GM12878 (cell line): Measurements from ENCODE around the gene COTL1. TPM values are rescaled to one million over a fixed set of nuclear protein-coding genes. Genes with fewer than 3 reads are reported as not detected.
A peak's percentile ranks its signal among the peaks of the same experiment; 100 is the strongest.

Experiments used
- BCL11A ChIP-seq: IDR thresholded peaks from 2 replicates; pipeline ENCODE4 v1.6.1; 2011; ENCODE audit warnings: low read depth, low read length
- FOXM1 ChIP-seq: IDR thresholded peaks from 2 replicates; pipeline ENCODE4 v1.6.1; 2012; ENCODE audit warnings: low read depth, mild to moderate bottlenecking, inconsistent platforms, low read length, moderate library complexity
- HDAC6 ChIP-seq: fragments of 200-600 bp; sonication (generic); IDR thresholded peaks from one replicate; pipeline ENCODE4 v1.8.0; 2017; ENCODE audit warnings: antibody characterized with exemption; ENCODE audit not compliant: unreplicated experiment
- IKZF1 ChIP-seq: fragments of 450-650 bp; conservative IDR thresholded peaks from 2 replicates; pipeline ENCODE4 v1.6.1; 2017; ENCODE audit warnings: antibody characterized with exemption, mild to moderate bottlenecking
- IKZF2 ChIP-seq, 2 experiments: fragments of 450-650 bp; IDR thresholded peaks; 2 replicates each; pipeline ENCODE4 v1.6.1; 2017; ENCODE audit warnings: mild to moderate bottlenecking in 2 of 2, moderate library complexity in 2 of 2
- KDM1A ChIP-seq: fragments of 200-600 bp; sonication (generic); IDR thresholded peaks from 2 replicates; pipeline ENCODE4 v1.6.1; 2016; ENCODE audit warnings: borderline replicate concordance
- MXI1 ChIP-seq: fragments of 150-350 bp; IDR thresholded peaks from 2 replicates; pipeline ENCODE4 v1.6.1; 2011; ENCODE audit warnings: low read depth, mild to moderate bottlenecking, inconsistent platforms, low read length, improper control_type of control experiment
- NRF1 ChIP-seq: conservative IDR thresholded peaks from 2 replicates; pipeline ENCODE4 v1.6.1; 2011; ENCODE audit warnings: mild to moderate bottlenecking, low read depth, low read length, improper control_type of control experiment
- POU2F2 ChIP-seq: IDR thresholded peaks from 3 replicates; pipeline ENCODE4 v1.6.1; 2011; ENCODE audit warnings: low read depth, mild to moderate bottlenecking, low read length, borderline replicate concordance
- REST ChIP-seq: IDR thresholded peaks from 2 replicates; pipeline ENCODE4 v1.6.1; 2012; ENCODE audit warnings: mild to moderate bottlenecking, low read depth, low read length
- SMAD5 ChIP-seq: IDR thresholded peaks from 2 replicates; pipeline ENCODE4 v1.6.1; 2016; ENCODE audit warnings: antibody characterized with exemption, low read depth
- SREBF1 ChIP-seq: IDR thresholded peaks from 2 replicates; pipeline ENCODE4 v1.6.1; 2012; ENCODE audit warnings: mild to moderate bottlenecking, low read length
- SRF ChIP-seq, 2 experiments: IDR thresholded peaks; 2 replicates each; pipeline ENCODE4 v1.6.1; 2011; ENCODE audit warnings: low read depth in 2 of 2, low read length in 2 of 2, mild to moderate bottlenecking in 1 of 2, moderate library complexity in 1 of 2
- SUPT20H ChIP-seq: IDR thresholded peaks from 2 replicates; pipeline ENCODE4 v1.6.1; 2011; ENCODE audit warnings: low read depth, mild to moderate bottlenecking, low read length, moderate library complexity, borderline replicate concordance; ENCODE audit not compliant: control insufficient read depth
- TARDBP ChIP-seq: IDR thresholded peaks from 2 replicates; pipeline ENCODE4 v1.6.1; 2016; ENCODE audit warnings: borderline replicate concordance
- WRNIP1 ChIP-seq: IDR thresholded peaks from 2 replicates; pipeline ENCODE4 v1.6.1; 2011; ENCODE audit warnings: low read depth, low read length, improper control_type of control experiment, borderline replicate concordance
- ZNF274 ChIP-seq: IDR thresholded peaks from one replicate; pipeline ENCODE4 v1.8.0; 2011; ENCODE audit not compliant: insufficient read length, insufficient read depth
- ZNF384 ChIP-seq: IDR thresholded peaks from 2 replicates; pipeline ENCODE4 v1.6.1; 2012; ENCODE audit warnings: low read depth, mild to moderate bottlenecking, low read length, improper control_type of control experiment, borderline replicate concordance
- ZZZ3 ChIP-seq: IDR thresholded peaks from 2 replicates; pipeline ENCODE4 v1.6.1; 2011; ENCODE audit warnings: low read depth; ENCODE audit not compliant: control insufficient read depth, insufficient read length
- polyA plus RNA-seq, 11 experiments: library from polyadenylated mRNA; depleted of rRNA in 4 of 11; unstranded in 6 of 11; stranded (reverse) in 5 of 11; fragments of >200 nt; fragmentation: Nextera tagmentation in 4 of 11; fragmentation: Illumina TruSeq in 1 of 11; extraction: Ambion mirVana in 4 of 11; extraction: Trizol in 1 of 11; gene quantifications; 1 replicate in 1 of 11; 2 replicates in 10 of 11; pipeline versions ENCODE4 v1.2.1 to v1.2.3, GENCODE V29; 2011 to 2016; ENCODE audit warnings: inconsistent platforms in 2 of 11, missing spikeins in 2 of 11, low read depth in 1 of 11
- total RNA-seq, 4 experiments: library from RNA; depleted of rRNA in 3 of 4; stranded (reverse); fragments of >200 nt in 3 of 4; fragmentation: Illumina TruSeq in 1 of 4; extraction: Trizol in 1 of 4; gene quantifications; 2 replicates each; pipeline versions ENCODE4 v1.2.1 to v1.2.3, GENCODE V29; 2013 to 2021
- TF ChIP-seq, protein P1 (sequence below): fragments of 450-650 bp; formaldehyde crosslinking; IDR thresholded peaks from 2 replicates; pipeline ENCODE4 v1.4.0; 2020; ENCODE audit warnings: mild to moderate bottlenecking, moderate library complexity
- TF ChIP-seq, protein P2 (sequence below): IDR thresholded peaks from 2 replicates; pipeline ENCODE4 v1.6.1; 2012; ENCODE audit warnings: low read depth, low read length, improper control_type of control experiment

Gene COTL1
- total and polyA plus RNA-seq, 10 of the 15 experiments (the other 5 are each of a cell fraction or from before 2014, with no cell fraction given): 140 to 894 (median 330) TPM

- TF ChIP-seq, protein P1, sequence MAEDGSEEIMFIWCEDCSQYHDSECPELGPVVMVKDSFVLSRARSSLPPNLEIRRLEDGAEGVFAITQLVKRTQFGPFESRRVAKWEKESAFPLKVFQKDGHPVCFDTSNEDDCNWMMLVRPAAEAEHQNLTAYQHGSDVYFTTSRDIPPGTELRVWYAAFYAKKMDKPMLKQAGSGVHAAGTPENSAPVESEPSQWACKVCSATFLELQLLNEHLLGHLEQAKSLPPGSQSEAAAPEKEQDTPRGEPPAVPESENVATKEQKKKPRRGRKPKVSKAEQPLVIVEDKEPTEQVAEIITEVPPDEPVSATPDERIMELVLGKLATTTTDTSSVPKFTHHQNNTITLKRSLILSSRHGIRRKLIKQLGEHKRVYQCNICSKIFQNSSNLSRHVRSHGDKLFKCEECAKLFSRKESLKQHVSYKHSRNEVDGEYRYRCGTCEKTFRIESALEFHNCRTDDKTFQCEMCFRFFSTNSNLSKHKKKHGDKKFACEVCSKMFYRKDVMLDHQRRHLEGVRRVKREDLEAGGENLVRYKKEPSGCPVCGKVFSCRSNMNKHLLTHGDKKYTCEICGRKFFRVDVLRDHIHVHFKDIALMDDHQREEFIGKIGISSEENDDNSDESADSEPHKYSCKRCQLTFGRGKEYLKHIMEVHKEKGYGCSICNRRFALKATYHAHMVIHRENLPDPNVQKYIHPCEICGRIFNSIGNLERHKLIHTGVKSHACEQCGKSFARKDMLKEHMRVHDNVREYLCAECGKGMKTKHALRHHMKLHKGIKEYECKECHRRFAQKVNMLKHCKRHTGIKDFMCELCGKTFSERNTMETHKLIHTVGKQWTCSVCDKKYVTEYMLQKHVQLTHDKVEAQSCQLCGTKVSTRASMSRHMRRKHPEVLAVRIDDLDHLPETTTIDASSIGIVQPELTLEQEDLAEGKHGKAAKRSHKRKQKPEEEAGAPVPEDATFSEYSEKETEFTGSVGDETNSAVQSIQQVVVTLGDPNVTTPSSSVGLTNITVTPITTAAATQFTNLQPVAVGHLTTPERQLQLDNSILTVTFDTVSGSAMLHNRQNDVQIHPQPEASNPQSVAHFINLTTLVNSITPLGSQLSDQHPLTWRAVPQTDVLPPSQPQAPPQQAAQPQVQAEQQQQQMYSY: no peak
- TF ChIP-seq SREBF1: no peak
- no peak for TF ChIP-seq ZNF274
- no peak for TF ChIP-seq KDM1A
- no peak for TF ChIP-seq WRNIP1
- TF ChIP-seq MXI1: 0 out of 2 replicates have a peak, but pooled peaks have one; percentile 14
- TF ChIP-seq NRF1: no peak
- TF ChIP-seq IKZF1: peak; percentile 61
- no peak for TF ChIP-seq ZNF384
- TF ChIP-seq, protein P2, sequence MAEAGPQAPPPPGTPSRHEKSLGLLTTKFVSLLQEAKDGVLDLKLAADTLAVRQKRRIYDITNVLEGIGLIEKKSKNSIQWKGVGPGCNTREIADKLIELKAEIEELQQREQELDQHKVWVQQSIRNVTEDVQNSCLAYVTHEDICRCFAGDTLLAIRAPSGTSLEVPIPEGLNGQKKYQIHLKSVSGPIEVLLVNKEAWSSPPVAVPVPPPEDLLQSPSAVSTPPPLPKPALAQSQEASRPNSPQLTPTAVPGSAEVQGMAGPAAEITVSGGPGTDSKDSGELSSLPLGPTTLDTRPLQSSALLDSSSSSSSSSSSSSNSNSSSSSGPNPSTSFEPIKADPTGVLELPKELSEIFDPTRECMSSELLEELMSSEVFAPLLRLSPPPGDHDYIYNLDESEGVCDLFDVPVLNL: no peak
- no peak for TF ChIP-seq POU2F2
- TF ChIP-seq FOXM1: no peak
- TF ChIP-seq SMAD5: no peak
- no peak for TF ChIP-seq HDAC6
- peak in 1 of 2 experiments; percentile 21; a peak in 1 of 4 replicates for TF ChIP-seq IKZF2 (IDR thresholded peaks at IDR 0.05)
- no peak for TF ChIP-seq ZZZ3
- TF ChIP-seq TARDBP: no peak
- no peak for TF ChIP-seq SUPT20H
- TF ChIP-seq BCL11A: no peak
- no peak for TF ChIP-seq REST
- TF ChIP-seq SRF (IDR thresholded peaks at IDR 0.05; ENCODE audit: low read depth in 2 of 2, low read length in 2 of 2): no peak
These were observed 30.1 kb upstream of the COTL1 start, which contains the start of gene KLHL36 (continued) for GRCh38 chr16:84647828-84648594.
